Endometrium (tissue), 2 donors: Measurements from ENCODE around the gene CSGALNACT2.

Source experiments
- FAIRE-seq: peaks from 2 replicates; lab custom pipeline; 2012; peaks lifted over from hg19 to GRCh38; lab: Jason Lieb, UNC
- donor health status: control.
- donor health status: control.

CSGALNACT2 gene

GRCh38 chr10:43112608-43112961 lies 25.7 kb upstream of the CSGALNACT2 start:
- FAIRE-seq = no peak

GRCh38 chr10:43113201-43114087 lies 24.8 kb upstream of the CSGALNACT2 start:
- no peak for FAIRE-seq

- FAIRE-seq = no peak
Measured at GRCh38 chr10:43114088-43114742, 24.0 kb upstream of the CSGALNACT2 start.

GRCh38 chr10:43114743-43115611 lies 23.3 kb upstream of the CSGALNACT2 start:
- no peak for FAIRE-seq

GRCh38 chr10:43115881-43116595 lies 22.2 kb upstream of the CSGALNACT2 start:
- FAIRE-seq = no peak

- FAIRE-seq = no peak
Measured at GRCh38 chr10:43116596-43116995, 21.6 kb upstream of the CSGALNACT2 start.

- no peak for FAIRE-seq
Measured at GRCh38 chr10:43117031-43117776, 21.0 kb upstream of the CSGALNACT2 start.

- no peak for FAIRE-seq
Measured at GRCh38 chr10:43117777-43118583, 20.3 kb upstream of the CSGALNACT2 start.

GRCh38 chr10:43118631-43119415 lies 19.4 kb upstream of the CSGALNACT2 start:
- FAIRE-seq = no peak

- FAIRE-seq = no peak
Measured at GRCh38 chr10:43119416-43120115, 18.7 kb upstream of the CSGALNACT2 start.

- FAIRE-seq = no peak
Measured at GRCh38 chr10:43120116-43120928, 17.9 kb upstream of the CSGALNACT2 start.

GRCh38 chr10:43120929-43121314 lies 17.3 kb upstream of the CSGALNACT2 start:
- no peak for FAIRE-seq

GRCh38 chr10:43121444-43121843 lies 16.8 kb upstream of the CSGALNACT2 start:
- FAIRE-seq = no peak

- FAIRE-seq = no peak
Measured at GRCh38 chr10:43122096-43122495, 16.1 kb upstream of the CSGALNACT2 start.

- FAIRE-seq = no peak
Measured at GRCh38 chr10:43122826-43123225, 15.4 kb upstream of the CSGALNACT2 start.

- no peak for FAIRE-seq
Measured at GRCh38 chr10:43123361-43124093, 14.7 kb upstream of the CSGALNACT2 start.

GRCh38 chr10:43124094-43124521 lies 14.1 kb upstream of the CSGALNACT2 start:
- FAIRE-seq = no peak
